ENCODE measurements around the gene SETD7.

The SETD7 gene

GRCh38 chr4:139534287-139534950 lies 21.6 kb downstream of the SETD7 start:
- Histone ChIP-seq H3K4me2 (no peak overlapping the region), H3K4me1 (no peaks in the 10 kb centered on the region), H3K4me3 (no peak overlapping the region), H3K9me3 (no peaks in the 10 kb centered on the region), H3K27me3 (no peaks in the 10 kb centered on the region), H3K9ac (no peak overlapping the region), H3K36me3 (peaks cover 79% of the 10 kb centered on the region), H4K20me1 (peaks cover 90% of the 10 kb centered on the region), H3K27ac (no peak overlapping the region)
- no peak for TF ChIP-seq Cebpa-rat (IDR thresholded peaks at IDR 0.05)

GRCh38 chr4:139533511-139533910 lies 22.5 kb downstream of the SETD7 start:
- Histone ChIP-seq H3K36me3 (peaks cover 86% of the 10 kb centered on the region), H3K27ac (no peak overlapping the region)

GRCh38 chr4:139532947-139533346 lies 23.1 kb downstream of the SETD7 start:
- no peaks in the 10 kb centered on the region for H3K4me1 ChIP-seq
- no peaks in the 10 kb centered on the region for H3K9me3 ChIP-seq
- no peak overlapping the region for H3K27ac ChIP-seq
- TF ChIP-seq Cebpa-rat (IDR thresholded peaks at IDR 0.05): no peak
- no peak overlapping the region for H3K9ac ChIP-seq
- H4K20me1 ChIP-seq: peaks cover 75% of the 10 kb centered on the region
- no peak overlapping the region for H3K4me3 ChIP-seq
- no peak overlapping the region for H3K4me2 ChIP-seq
- H3K36me3 ChIP-seq: peaks cover 88% of the 10 kb centered on the region
- no peaks in the 10 kb centered on the region for H3K27me3 ChIP-seq

More at GRCh38 chr4:139533511-139533910, 22.5 kb downstream of the SETD7 start:
- no peak for TF ChIP-seq Cebpa-rat (IDR thresholded peaks at IDR 0.05)
- no peaks in the 10 kb centered on the region for H3K4me1 ChIP-seq
- no peak overlapping the region for H3K4me2 ChIP-seq
- no peaks in the 10 kb centered on the region for H3K27me3 ChIP-seq
- peaks cover 80% of the 10 kb centered on the region for H4K20me1 ChIP-seq
- no peaks in the 10 kb centered on the region for H3K9me3 ChIP-seq
- H3K9ac ChIP-seq: no peak overlapping the region
- H3K4me3 ChIP-seq: no peak overlapping the region

- Histone ChIP-seq H3K4me1 (no peaks in the 10 kb centered on the region), H4K20me1 (peaks cover 55% of the 10 kb centered on the region)
Observed at GRCh38 chr4:139530833-139531427, 25.1 kb downstream of the SETD7 start.

GRCh38 chr4:139528377-139529005 lies 27.5 kb downstream of the SETD7 start:
- no peaks in the 10 kb centered on the region for H3K4me1 ChIP-seq
- no peak overlapping the region for H3K4me3 ChIP-seq
- H3K36me3 ChIP-seq: peaks cover 95% of the 10 kb centered on the region
- no peak for TF ChIP-seq Cebpa-rat (IDR thresholded peaks at IDR 0.05)
- no peak overlapping the region for H3K4me2 ChIP-seq
- H3K9ac ChIP-seq: no peak overlapping the region
- no peaks in the 10 kb centered on the region for H3K9me3 ChIP-seq
- H3K27me3 ChIP-seq: no peaks in the 10 kb centered on the region
- no peak overlapping the region for H3K27ac ChIP-seq
- H4K20me1 ChIP-seq: peaks cover 37% of the 10 kb centered on the region

More at GRCh38 chr4:139530833-139531427, 25.1 kb downstream of the SETD7 start:
- Histone ChIP-seq H3K9me3 (no peaks in the 10 kb centered on the region), H3K36me3 (peaks cover 94% of the 10 kb centered on the region), H3K4me2 (no peak overlapping the region), H3K4me3 (no peak overlapping the region), H3K9ac (no peak overlapping the region), H3K27me3 (no peaks in the 10 kb centered on the region), H3K27ac (no peak overlapping the region)
- no peak for TF ChIP-seq Cebpa-rat (IDR thresholded peaks at IDR 0.05)

GRCh38 chr4:139526928-139527327 lies 29.1 kb downstream of the SETD7 start:
- H3K4me2 ChIP-seq: no peak overlapping the region
- no peak overlapping the region for H3K27ac ChIP-seq
- no peak for TF ChIP-seq Cebpa-rat (IDR thresholded peaks at IDR 0.05)
- H3K4me1 ChIP-seq: peaks cover 9% of the 10 kb centered on the region; the same call in 1 of the 2 replicates
- H3K27me3 ChIP-seq: no peaks in the 10 kb centered on the region
- no peak overlapping the region for H3K4me3 ChIP-seq
- peaks cover 23% of the 10 kb centered on the region for H4K20me1 ChIP-seq
- H3K9me3 ChIP-seq: no peaks in the 10 kb centered on the region
- peaks cover 95% of the 10 kb centered on the region for H3K36me3 ChIP-seq
- no peak overlapping the region for H3K9ac ChIP-seq

- Histone ChIP-seq H3K27ac (no peak overlapping the region), H3K27me3 (no peaks in the 10 kb centered on the region), H3K4me3 (no peak overlapping the region), H3K4me2 (no peak overlapping the region), H3K4me1 (peaks cover 9% of the 10 kb centered on the region; the same call in 1 of the 2 replicates), H3K9me3 (no peaks in the 10 kb centered on the region), H3K36me3 (peaks cover 96% of the 10 kb centered on the region), H4K20me1 (peaks cover 8% of the 10 kb centered on the region; the same call in 1 of the 2 replicates), H3K9ac (no peak overlapping the region)
- TF ChIP-seq Cebpa-rat (IDR thresholded peaks at IDR 0.05): no peak
Observed at GRCh38 chr4:139525414-139525813, 30.6 kb downstream of the SETD7 start.

GRCh38 chr4:139524062-139524631 lies 31.9 kb downstream of the SETD7 start:
- H3K36me3 ChIP-seq: peaks cover 99% of the 10 kb centered on the region
- no peak overlapping the region for H3K4me3 ChIP-seq
- no peak overlapping the region for H3K4me2 ChIP-seq
- H3K27me3 ChIP-seq: no peaks in the 10 kb centered on the region
- no peaks in the 10 kb centered on the region for H3K9me3 ChIP-seq
- TF ChIP-seq Cebpa-rat (IDR thresholded peaks at IDR 0.05): no peak
- no peak overlapping the region for H3K9ac ChIP-seq
- peaks cover 7% of the 10 kb centered on the region; the same call in 1 of the 2 replicates for H4K20me1 ChIP-seq
- peaks cover 9% of the 10 kb centered on the region; the same call in 1 of the 2 replicates for H3K4me1 ChIP-seq
- no peak overlapping the region for H3K27ac ChIP-seq

GRCh38 chr4:139523076-139523475 lies 32.9 kb downstream of the SETD7 start:
- H3K36me3 ChIP-seq: peaks cover 99% of the 10 kb centered on the region
- no peaks in the 10 kb centered on the region for H3K27me3 ChIP-seq

More at GRCh38 chr4:139523076-139523475, 32.9 kb downstream of the SETD7 start:
- no peaks in the 10 kb centered on the region for H3K9me3 ChIP-seq
- no peak overlapping the region for H3K27ac ChIP-seq
- H4K20me1 ChIP-seq: peaks cover 7% of the 10 kb centered on the region; the same call in 1 of the 2 replicates
- no peak overlapping the region for H3K9ac ChIP-seq
- no peak overlapping the region for H3K4me3 ChIP-seq
- TF ChIP-seq Cebpa-rat (IDR thresholded peaks at IDR 0.05): no peak
- H3K4me1 ChIP-seq: peaks cover 9% of the 10 kb centered on the region; the same call in 1 of the 2 replicates
- no peak overlapping the region for H3K4me2 ChIP-seq
